Measurements from ENCODE around the gene SMIM11.
"Not testable (repeated sequence)": the region's sequence is repeated elsewhere in the genome, so short reads cannot be mapped to it uniquely, and the experiment has no call there.

Gene SMIM11

DNA sequence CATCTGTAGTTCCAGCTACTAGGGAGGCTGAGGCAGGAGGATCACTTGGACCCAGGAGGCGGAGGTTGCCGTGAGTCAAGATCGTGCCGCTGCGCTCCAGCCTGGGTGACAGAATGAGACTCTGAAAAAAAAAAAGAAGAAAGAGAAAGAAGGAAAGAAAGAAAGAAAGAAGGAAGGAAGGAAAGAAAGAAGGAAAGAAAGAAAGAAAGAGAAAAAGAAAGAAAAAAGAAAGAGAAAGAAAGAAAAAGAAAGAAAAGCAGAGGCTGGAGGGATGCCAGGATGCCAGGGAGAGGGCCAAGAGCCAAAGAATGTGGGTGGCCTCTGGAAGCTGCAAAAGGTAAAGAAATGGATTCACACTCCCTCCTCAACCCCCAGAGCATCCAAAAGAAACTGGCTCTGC lies 19.7 kb upstream of the SMIM11 start:
- no peak for DNase-seq (ENCODE audit: low read depth)

DNA sequence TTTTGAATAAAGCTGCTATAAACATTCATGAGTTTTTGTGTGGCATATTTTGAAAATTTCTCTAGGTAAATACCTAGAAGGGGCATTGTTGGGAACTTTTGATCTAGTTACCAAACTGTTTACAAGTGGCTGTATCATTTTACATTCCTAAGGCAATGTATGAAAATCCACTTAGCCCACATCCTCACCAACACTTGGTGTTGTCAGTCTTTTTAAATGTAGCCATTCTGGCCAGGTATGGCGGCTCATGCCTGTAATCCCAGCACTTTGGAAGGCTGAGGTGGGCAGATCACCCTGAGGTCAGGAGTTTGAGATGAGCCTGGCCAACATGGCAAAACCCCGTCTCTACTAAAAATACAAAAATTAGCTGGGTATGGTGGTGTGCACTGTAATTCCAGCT lies 17.4 kb upstream of the SMIM11 start:
- DNase-seq (ENCODE audit: low read depth): no peak

DNA sequence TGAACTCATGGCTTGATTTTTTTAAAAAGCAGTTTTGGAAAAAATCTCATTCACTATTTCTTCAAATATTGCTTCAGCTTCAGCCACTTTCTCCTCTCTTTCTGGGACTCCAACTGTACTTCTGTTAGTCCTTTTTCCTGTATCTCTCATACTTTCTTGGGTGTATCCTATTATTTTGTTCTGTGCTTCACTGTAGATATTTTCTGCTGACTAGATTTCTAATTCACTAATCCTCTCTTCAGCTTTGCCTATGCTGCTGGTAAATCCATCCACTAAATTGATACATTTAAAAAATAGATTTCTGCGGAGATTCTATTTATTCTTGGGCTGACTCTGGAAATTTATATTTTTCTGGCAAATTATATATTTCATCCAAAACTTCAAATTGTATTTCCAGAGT lies 16.4 kb upstream of the SMIM11 start:
- DNase-seq (ENCODE audit: low read depth): no peak

DNA sequence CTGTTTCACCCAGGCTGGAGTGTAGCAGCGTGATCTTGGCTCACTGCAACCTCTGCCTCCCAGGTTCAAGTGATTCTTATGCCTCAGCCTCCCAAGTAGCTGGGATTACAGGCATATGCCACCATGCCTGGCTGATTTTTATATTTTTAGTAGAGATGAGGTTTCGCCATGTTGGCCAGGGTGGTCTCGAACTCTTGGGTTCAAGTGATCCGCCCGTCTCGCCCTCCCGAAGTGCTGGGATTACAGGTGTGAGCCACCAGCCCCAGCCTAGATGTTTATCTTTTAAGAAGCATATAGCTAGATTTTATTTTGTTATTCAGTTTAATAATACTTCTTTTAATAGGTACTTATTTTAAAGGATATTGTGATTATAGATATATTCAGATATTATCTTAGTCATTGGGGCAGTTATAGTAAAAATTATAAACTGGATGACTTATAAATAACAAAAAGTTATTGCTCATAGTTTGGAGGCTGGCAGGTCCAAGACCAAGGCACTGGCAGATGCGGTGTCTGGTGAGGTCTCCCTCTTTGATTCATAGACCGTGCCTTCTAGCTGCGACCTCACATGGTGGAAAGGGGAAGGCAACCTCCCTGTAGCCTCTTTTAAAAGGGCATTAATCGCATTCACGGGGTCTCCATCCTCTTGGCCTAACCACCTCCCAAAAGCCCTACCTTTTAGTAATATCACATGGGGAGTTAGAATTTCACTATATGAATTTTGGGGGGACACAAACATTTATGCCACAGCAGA lies 14.6 kb upstream of the SMIM11 start:
- DNase-seq (ENCODE audit: low read depth): no peak

DNA sequence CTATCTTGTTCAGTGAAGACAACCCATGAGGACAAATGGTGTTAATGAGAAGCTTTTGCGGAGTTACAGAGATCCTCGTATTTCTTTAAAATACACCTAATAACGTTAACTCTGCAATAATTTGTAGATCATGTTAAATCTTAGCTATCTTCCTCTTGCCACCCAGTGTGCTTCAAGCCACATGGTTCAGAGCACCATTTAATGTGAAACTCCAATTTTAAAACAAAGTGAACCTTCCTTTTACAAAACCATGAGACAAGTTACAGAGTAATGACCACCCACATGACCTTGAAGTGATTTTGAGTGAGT lies 13.2 kb upstream of the SMIM11 start:
- DNase-seq (ENCODE audit: low read depth): no peak

DNA sequence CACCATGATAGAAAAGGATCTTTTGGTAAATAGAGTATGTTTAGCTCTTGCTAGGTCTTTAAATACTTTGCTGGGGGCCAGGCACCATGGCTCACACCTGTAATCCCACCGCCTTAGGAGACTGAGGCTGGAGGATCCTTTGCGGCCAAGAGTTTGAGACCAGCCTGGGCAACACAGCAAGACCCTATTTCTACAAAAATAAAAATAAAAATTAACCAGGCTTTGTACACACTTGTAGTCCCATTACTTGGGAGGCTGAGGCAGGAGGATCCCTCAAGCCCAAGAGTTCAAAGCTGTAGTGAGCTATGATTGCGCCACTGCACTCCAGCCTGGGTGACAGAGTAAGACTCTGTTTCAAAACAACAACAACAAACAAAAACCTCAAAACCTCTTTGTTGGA lies 12.6 kb upstream of the SMIM11 start:
- DNase-seq (ENCODE audit: low read depth): no peak

DNA sequence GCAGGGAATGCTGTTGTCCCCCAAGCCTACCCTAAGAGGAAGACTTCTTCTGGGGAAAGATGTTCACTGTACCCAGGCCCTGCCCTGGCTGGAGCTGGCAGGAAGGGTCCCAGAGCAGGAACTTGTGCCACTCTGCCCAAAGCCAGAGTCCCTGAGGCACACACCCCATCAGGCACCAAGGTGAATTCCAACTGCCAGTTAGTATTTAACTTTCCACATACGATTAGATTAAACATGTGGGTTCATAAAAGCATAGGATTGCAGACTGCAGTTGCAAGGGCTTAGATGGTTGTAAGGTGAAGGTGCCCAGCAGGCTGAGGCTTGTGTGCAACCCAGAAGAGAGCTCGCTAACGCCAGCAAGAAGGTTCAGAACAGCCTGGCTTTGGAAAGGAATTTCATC lies 11.6 kb upstream of the SMIM11 start, which contains the start of gene KCNE2:
TSS of gene KCNE2 (plus strand) at position 274 of the 400 bp plus-strand sequence. CDS start 6,473 bp downstream, outside the sequence.
- DNase-seq (ENCODE audit: low read depth): no peak

DNA sequence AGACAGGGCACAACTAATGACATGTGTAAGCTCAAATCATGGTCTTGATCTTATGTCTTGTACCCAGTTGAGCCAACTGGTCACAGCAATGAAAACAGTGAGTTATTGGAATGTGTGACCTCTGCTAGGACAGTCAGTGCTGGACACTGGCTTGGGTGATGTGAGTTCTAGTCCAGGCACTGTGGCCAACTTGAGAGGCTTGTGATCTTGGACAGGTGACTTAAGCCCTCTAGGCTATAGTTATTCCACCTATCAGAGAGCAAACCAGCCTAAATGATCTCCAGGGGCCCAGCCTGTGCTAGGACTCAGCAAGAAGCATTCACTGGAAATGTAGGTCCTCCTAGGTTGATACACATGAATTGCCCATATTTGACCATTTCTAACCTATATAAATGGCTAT lies 10.4 kb upstream of the SMIM11 start:
- no peak for DNase-seq (ENCODE audit: low read depth)

DNA sequence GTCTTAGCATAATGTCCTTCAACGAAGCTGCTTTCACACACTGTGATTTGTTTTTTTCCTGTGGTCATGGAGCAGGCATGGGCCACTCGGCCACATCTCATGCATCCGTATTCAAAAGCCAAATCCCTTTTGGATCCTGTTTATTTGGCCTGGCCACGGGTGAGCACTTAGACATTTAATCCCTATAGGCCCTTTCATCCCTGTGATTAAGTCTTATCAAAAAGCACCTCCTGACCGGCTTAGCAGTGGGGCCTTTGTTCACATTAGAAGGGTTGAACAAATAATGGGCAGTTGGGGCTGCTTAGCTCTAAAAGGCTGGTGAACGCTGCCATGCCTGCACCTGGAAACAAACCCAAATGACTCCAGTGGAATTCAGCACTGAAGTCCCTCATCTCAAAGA lies 9.5 kb upstream of the SMIM11 start:
- no peak for DNase-seq (ENCODE audit: low read depth)

DNA sequence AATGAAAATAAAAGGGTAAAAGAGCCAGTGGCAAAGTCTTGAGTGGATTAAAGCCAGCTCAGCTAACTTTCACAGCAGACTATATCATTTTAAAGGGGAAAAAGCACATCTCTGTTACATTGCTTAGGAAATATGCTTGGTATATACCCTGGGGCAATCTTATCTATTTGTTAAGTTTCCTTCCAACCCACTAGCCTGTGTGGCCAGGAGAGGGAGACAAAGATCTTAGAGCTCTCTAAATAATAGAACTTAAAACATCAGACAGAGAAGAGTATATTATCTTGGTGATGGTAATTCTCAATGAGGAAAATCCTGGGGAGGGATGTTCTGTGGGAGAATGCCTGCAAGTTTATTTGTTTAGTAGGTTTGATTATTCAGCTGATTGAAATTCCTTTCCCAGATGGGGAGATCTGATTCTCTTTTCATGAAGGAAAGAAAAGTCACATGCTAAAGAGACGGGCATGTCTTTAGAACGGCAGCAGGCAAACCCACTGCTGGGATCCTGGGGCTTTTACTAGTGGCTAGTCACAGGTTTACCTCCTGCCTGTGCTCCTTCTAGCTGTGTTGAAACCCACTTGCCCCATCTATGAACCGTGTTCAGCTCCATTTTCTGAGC lies 7.9 kb upstream of the SMIM11 start:
- peak; percentile 29 for DNase-seq (ENCODE audit: low read depth)

DNA sequence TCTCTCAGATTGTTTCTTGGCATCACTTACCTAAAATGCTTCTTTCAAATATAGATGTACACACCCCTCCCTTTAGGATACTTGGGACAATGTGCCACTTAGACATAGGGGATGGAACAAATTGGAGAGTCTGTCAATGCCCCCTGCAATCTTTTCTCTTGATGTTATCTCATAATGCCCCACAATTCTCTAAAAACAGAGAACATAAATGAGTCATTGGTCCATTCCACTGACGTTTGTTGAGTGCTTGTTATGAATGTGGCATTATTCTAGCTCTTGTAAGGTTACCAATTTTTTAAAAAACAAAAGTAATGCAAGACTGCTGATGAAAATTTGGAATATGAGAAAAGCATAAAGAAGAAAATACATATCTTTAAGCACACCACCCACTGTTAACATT lies 5.6 kb upstream of the SMIM11 start:
- no peak for DNase-seq (ENCODE audit: low read depth)

DNA sequence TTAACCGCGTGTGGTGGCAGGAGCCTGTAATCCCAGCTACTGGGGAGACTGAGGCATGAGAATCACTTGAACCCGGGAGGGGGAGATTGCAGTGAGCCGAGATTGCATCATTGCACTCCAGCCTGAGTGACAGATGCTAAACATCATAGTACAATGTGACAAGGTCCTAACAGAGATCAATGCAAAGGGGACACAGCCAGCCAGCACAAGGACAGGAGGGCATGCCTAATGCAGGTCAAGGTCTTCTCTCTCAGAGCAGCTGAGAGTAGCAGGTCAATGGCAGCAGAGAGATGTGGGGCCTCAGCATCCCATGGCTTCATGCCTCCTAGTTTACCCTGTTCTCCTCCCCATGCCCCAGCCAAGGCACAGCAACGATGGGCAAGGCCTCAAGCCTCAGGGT lies 3.0 kb upstream of the SMIM11 start:
- no peak for DNase-seq (ENCODE audit: low read depth)

DNA sequence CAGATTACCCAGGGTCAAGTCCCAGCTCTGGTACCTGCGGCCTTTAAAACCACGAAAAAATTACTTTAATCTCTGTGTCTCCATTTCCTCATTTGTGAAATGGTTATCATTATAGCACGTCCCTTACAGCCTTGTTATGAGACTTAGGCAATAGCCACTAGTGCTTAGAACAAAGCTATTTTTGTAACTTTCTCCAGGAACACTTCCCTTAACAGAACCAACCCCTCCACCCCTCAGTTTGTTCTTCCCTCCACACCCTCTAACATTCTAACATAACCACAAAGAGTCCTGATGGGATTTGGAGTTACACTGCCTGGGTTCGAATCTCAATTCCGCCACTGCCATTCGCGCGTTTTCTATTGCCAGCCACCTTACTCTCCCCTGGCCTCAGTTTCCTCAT lies 845 bp upstream of the SMIM11 start:
- DNase-seq (ENCODE audit: low read depth): not testable (repeated sequence)

DNA sequence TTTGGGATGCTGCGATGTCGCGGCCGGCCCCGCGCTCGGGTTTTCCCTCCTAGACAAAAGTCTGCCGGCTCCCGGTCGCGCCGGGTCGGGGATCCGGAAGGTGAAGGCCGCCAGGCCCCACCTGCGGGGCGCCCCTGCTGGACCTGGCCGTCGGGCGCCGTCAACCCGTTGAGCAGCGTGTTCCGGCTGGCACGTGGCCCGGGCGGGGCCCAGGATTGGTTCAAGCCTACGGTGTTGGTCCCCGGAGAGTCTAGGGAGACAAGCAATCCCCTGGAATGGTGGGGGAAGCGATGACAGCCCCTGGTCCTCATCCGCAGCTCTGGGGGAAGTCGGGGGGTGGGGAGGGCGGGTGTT lies 289 bp downstream of the SMIM11 start:
- not testable (repeated sequence) for DNase-seq (ENCODE audit: low read depth)

DNA sequence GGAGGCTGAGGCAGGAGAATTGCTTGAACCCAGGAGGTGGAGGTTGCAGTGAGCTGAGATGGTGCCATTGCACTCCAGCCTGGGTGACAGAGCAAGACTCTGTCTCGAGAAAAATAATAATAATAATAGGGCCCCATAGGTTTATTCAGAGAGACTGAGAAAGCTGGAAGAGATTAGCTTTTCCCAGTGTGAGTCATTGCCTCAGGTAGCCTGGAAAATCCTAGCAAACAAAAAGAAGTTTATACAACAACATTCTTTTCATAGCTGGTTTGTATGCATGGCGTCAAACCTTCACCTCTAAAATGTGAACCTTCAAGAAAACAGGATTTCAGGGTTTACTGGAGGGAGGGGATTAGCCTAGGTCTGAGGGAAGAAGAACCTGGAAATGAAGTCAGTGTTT lies 7.8 kb downstream of the SMIM11 start:
- DNase-seq (ENCODE audit: low read depth): not testable (repeated sequence)

DNA sequence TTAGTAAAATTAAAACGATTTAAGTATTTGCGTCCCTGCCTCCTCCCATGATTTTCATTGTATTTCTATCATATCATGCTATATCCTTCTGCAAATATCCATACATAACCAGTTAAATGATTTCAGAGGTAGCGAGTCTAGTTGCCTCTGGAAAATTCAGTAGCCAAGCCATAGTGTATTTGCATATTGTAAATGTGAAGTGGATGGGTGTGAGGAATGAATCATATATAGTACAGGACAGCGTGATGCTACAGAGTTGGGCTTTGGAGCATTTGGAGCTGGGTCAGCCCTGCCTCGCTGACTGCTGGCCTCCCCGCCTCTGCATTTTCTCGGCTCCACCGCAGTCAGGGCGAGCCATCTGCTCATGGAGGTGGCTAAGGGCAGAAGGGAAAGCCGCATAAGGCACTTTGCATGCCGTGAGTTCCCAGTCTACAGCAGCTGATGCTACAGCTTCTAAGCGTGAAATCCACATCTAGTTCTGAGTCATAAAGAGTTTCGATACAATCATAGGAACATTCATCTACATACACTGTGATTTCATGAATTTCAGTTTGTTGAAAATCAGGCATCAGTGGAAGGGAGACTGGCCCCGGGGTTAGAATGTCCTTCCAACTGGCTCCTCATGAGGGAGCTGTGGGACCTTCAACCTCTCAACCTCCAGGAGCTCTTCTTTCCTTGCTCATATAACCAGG lies 8.6 kb downstream of the SMIM11 start:
- DNase-seq (ENCODE audit: low read depth): not testable (repeated sequence)

DNA sequence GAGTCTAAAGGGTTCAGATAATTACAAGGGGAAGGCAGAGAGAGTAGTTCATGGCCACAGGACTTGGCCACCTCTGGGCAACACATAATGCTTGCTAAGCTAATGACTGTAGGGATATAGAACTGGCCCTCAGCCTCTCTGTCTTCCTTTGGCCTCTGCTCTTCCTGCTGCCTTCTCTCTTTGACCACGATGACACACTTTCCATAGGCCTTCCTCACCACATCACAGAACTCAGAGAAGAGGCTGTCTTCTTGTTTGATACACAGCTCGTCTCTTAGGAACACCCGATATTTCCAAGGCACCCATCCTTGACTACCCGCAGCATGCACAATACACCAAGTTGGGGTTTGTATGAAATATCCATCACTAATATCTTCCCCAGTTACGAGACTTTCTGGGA lies 25.2 kb downstream of the SMIM11 start:
- not testable (repeated sequence) for DNase-seq (ENCODE audit: low read depth)

DNA sequence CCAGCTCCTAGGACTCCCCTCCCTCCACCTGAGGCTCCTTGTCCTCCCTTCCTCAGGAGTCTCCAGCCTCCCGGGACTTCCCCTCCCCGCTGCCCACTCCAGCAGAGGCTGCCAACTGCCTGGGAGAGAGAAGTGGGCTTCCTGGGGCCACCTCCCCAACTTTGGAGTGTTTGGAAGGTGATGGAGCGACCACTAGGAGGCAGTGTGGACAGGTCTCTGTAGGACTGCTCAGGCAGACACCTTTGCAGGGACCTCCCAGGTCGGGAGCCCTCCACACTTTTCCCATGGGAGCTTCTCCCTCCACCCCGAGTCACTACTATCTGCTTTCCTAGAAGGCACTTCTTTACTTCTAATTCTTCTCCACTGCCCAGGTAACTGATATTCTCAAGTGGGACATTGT lies 29.4 kb downstream of the SMIM11 start:
- not testable (repeated sequence) for DNase-seq (ENCODE audit: low read depth)

DNA sequence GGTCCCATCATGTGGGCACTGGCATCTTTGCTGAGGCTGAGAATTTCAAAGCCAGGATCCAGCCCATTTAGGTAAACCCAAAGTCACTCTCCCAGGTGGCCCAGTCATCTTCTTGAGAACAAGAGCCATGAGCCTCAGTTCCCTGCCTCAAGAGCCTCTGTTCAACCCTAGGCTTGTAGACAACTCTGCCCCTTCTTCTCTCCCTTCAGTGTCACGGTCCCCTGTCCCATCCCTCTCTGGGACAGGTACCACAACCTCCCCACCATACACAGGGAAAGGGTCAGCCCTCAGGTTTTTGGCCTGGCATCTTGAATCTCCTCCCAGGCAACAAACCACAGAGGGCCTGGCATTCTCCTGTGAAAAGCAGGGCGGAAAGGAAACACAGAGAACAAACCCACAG lies 30.4 kb downstream of the SMIM11 start:
- not testable (repeated sequence) for DNase-seq (ENCODE audit: low read depth)

DNA sequence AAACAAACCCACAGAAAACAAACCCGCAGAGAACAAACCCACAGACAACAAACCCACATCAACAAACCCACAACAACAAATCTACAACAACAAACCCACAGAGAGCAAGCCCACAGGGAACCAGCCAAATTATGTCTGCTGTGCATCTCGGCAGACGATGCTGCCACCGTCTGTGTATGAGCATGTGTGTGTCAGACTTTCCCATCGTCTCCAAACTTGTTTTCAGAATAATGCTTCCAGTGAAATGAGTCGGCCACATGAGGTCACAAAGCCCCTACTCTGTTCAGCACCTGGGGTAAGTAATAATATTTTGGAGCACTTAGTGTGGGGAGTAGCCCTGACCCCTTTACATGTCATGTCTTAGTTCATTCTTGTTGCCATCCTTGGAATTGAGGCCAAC lies 30.8 kb downstream of the SMIM11 start:
- DNase-seq (ENCODE audit: low read depth): not testable (repeated sequence)

DNA sequence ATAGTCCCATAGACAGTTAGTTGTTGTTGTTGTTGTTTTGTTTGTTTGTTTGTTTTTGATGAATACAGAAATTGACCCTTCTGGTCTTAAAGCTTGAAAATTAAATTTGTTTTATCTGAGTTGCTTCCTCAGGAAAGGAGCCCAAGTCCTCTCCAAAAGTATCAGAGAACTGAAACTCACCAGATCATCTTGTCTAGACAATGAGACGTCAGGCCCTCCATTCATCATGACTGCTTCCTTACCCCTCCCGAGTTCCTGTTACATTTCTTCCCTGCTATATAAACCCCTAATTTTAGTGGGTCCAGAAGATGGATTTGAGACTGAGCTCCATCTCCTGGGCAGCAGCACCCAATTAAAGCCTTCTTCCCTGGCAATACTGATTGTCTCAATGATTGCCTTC lies 31.4 kb downstream of the SMIM11 start:
- not testable (repeated sequence) for DNase-seq (ENCODE audit: low read depth)

DNA sequence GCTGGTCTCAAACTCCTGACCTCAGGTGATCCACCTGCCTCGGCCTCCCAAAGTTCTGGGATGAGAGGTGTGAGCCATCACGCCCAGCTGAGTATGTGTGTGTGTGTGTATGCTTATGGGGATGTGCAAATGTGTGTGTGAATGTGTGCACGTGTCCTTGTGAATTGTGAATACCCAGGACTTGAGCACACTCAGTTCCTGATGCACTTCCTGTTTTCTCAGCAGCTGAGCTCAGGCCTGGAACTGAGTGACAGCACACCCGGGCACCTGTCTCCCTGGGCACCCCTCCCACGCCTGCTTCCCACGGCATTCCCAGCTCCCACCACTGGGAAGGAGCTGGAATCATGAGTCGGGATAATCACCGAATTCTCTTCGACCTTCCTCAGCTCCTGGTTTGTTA lies 32.0 kb downstream of the SMIM11 start:
- DNase-seq (ENCODE audit: low read depth): not testable (repeated sequence)

DNA sequence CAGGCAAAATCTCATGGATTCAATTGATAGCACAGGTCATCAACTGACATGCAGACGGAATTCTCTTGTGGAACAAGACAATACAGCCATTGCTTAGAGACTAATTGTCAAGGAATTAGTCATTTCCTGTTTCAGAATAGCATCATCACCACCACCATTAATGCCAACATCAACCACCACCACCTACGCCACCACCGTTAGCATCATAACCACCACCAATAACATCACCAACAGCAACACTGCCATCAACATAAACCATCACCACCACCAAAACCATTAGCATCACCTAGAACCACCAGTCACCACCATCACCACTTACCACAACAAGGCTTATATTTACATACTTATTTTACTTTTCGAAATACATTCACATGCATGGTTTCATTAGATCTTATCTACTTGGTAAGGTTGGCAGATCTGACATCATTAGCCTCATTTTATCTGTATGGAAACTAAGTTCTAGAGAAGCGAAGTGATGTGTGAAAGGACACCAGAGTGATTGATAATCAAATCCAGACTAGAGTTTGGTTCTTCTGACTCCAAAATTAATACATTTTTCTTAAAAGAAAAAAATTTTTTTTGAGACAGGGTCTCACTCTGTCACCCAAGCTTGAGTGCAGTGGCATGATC lies 42.3 kb downstream of the SMIM11 start:
- not testable (repeated sequence) for DNase-seq (ENCODE audit: low read depth)

All from stimulated activated CD4-positive, alpha-beta T cell treated with anti-CD3 and anti-CD28 coated beads, Interleukin-2, amount 100 ng/mL, for 4 hours (primary cell).